Stomach (tissue), 9 donors: ENCODE measurements around the gene RELN. TPM values are rescaled to one million over a fixed set of nuclear protein-coding genes. Genes with fewer than 3 reads are reported as not detected.

Source experiments
- DNase-seq, 2 donors: peaks; one replicate each; pipeline versions ENCODE4 v3.0.0 to v3.0.0-alpha.2; 2013 to 2019
- H3K27ac ChIP-seq, 5 donors: fragments of 200-600 bp in 4 of 5; sonication (generic) in 4 of 5; one replicate each; pipeline ENCODE4 v1.5.1; 2013 to 2019; ENCODE audit warnings: mild to moderate bottlenecking in 1 of 5, moderate library complexity in 1 of 5
- H3K27me3 ChIP-seq, 3 donors: fragments of 200-600 bp; sonication (generic); one replicate each; pipeline ENCODE4 v1.5.1; 2017 to 2019; ENCODE audit warnings: mixed run types in 1 of 3
- H3K36me3 ChIP-seq, 4 donors: fragments of 200-600 bp; sonication (generic); 1 replicate in 3 of 4; 2 replicates in 1 of 4; pipeline ENCODE4 v1.5.1; 2016 to 2019
- H3K4me1 ChIP-seq, 4 donors: fragments of 200-600 bp; sonication (generic); one replicate each; pipeline ENCODE4 v1.5.1; 2016 to 2019
- H3K4me3 ChIP-seq, 4 donors: fragments of 200-600 bp; sonication (generic) in 3 of 4; one replicate each; pipeline ENCODE4 v1.5.1; 2016 to 2019; ENCODE audit warnings: mild to moderate bottlenecking in 1 of 4
- H3K9me3 ChIP-seq, 4 donors: fragments of 200-600 bp; sonication (generic); one replicate each; pipeline ENCODE4 v1.5.1; 2016 to 2019
- CTCF ChIP-seq, 7 experiments: fragments of 450-650 bp in 4 of 7; fragments of 200-600 bp in 3 of 7; sonication (generic) in 3 of 7; IDR thresholded peaks; one replicate each; pipeline ENCODE4 v1.5.1; 2016 to 2019; ENCODE audit warnings: antibody characterized with exemption in 7 of 7, control low read depth in 2 of 7, mild to moderate bottlenecking in 1 of 7
- EP300 ChIP-seq: sonication (generic); formaldehyde crosslinking; IDR thresholded peaks from one replicate; pipeline ENCODE4 v1.6.1; 2017; ENCODE audit warnings: antibody characterized with exemption
- POLR2A ChIP-seq, 4 donors: fragments of 450-650 bp; IDR thresholded peaks; one replicate each; pipeline ENCODE4 v1.6.1; 2016; ENCODE audit warnings: antibody characterized with exemption in 4 of 4, control low read depth in 2 of 4, mild to moderate bottlenecking in 1 of 4, moderate library complexity in 1 of 4
- POLR2AphosphoS5 ChIP-seq, 3 donors: sonication (generic); formaldehyde crosslinking; IDR thresholded peaks; one replicate each; pipeline ENCODE4 v1.6.1; 2016; ENCODE audit warnings: antibody characterized with exemption in 3 of 3
- WGBS, 5 donors: extraction: QIAGEN DNeasy Blood & Tissue Kit in 3 of 5; methylation state at CpG; one replicate each; pipeline versions ENCODE4 v1.1.5 to v1.1.7; 2013 to 2018; 5-methylcytosine and 5-hydroxymethylcytosine counted together
- intact Hi-C: fragments of 100-400 bp; cut with DNase I; formaldehyde crosslinking; loops from one replicate; pipeline ENCODE4 v1.15.1; 2023; ENCODE audit warnings: low total_unique reads
- polyA plus RNA-seq, 3 donors: library from polyadenylated mRNA; stranded (reverse); fragments of 200-250 nt; gene quantifications; one replicate each; pipeline ENCODE4 v1.2.3, GENCODE V29; 2013
- total RNA-seq, 5 donors: library from RNA; depleted of rRNA; stranded (reverse); fragments of >200 nt; gene quantifications; one replicate each; pipeline versions ENCODE4 v1.1.0 to v1.2.3, GENCODE V29; 2014 to 2016
- donor health status: healthy with polysubstance abuse.
- donor health status: Bipolar disorder and iron deficiency.
- donor health status: healthy.

The RELN gene
- total and polyA plus RNA-seq, 8 donors, result 0.19 to 14.3 (median 2.2) TPM

- H3K27ac ChIP-seq, result no peak overlapping the region
- no peaks in the 10 kb centered on the region for H3K36me3 ChIP-seq
- TF ChIP-seq CTCF (IDR thresholded peaks at IDR 0.05) (no peak), POLR2A (IDR thresholded peaks at IDR 0.05) (no peak), EP300 (no peak), POLR2AphosphoS5 (IDR thresholded peaks at IDR 0.05) (no peak)
- H3K27me3 ChIP-seq, result no peaks in the 10 kb centered on the region
- intact Hi-C loops, result no loop called here
- no peaks in the 10 kb centered on the region for H3K9me3 ChIP-seq
- DNase-seq, result no peak
- H3K4me3 ChIP-seq, result no peak overlapping the region
- no peaks in the 10 kb centered on the region for H3K4me1 ChIP-seq
Observed at GRCh38 chr7:103964269-103964668, 25.2 kb downstream of the RELN start.

GRCh38 chr7:103962070-103962469 lies 27.4 kb downstream of the RELN start:
- H3K4me3 ChIP-seq, result no peak overlapping the region
- intact Hi-C loops, result no loop called here
- TF ChIP-seq POLR2AphosphoS5 (IDR thresholded peaks at IDR 0.05) (no peak), POLR2A (IDR thresholded peaks at IDR 0.05) (no peak), EP300 (no peak), CTCF (IDR thresholded peaks at IDR 0.05) (no peak)
- no peak overlapping the region for H3K27ac ChIP-seq
- no peaks in the 10 kb centered on the region for H3K4me1 ChIP-seq
- no peaks in the 10 kb centered on the region for H3K9me3 ChIP-seq
- peaks cover 0 to 3% (median 0%) of the 10 kb centered on the region in 3 donors for H3K27me3 ChIP-seq
- no peaks in the 10 kb centered on the region for H3K36me3 ChIP-seq
- DNase-seq, result no peak
- 61 to 71% (median 64%) methylated on average over 6 of the region's 6 CpGs for WGBS, 5 donors

GRCh38 chr7:103958284-103958818 lies 31.1 kb downstream of the RELN start:
- Histone ChIP-seq H3K36me3 (no peaks in the 10 kb centered on the region), H3K27ac (no peak overlapping the region), H3K9me3 (no peaks in the 10 kb centered on the region), H3K4me1 (no peaks in the 10 kb centered on the region), H3K4me3 (no peak overlapping the region), H3K27me3 (peaks cover 0 to 3% (median 0%) of the 10 kb centered on the region in 3 donors)
- no peak for TF ChIP-seq POLR2AphosphoS5 (IDR thresholded peaks at IDR 0.05)
- TF ChIP-seq POLR2A (IDR thresholded peaks at IDR 0.05), result no peak
- TF ChIP-seq EP300, result no peak
- no peak for TF ChIP-seq CTCF (IDR thresholded peaks at IDR 0.05)
- DNase-seq, result no peak
- intact Hi-C loops, result no loop called here
- WGBS, 5 donors, result 64 to 91% (median 78%) methylated on average over 1 of the region's 1 CpG

GRCh38 chr7:103955985-103956384 lies 33.5 kb downstream of the RELN start:
- 54 to 67% (median 57%) methylated on average over 2 of the region's 2 CpGs for WGBS, 5 donors
- no peak for TF ChIP-seq POLR2AphosphoS5 (IDR thresholded peaks at IDR 0.05)
- TF ChIP-seq EP300, result no peak
- TF ChIP-seq POLR2A (IDR thresholded peaks at IDR 0.05), result no peak
- TF ChIP-seq CTCF (IDR thresholded peaks at IDR 0.05), result no peak
- Histone ChIP-seq H3K9me3 (no peaks in the 10 kb centered on the region), H3K4me3 (no peak overlapping the region), H3K4me1 (no peaks in the 10 kb centered on the region), H3K36me3 (no peaks in the 10 kb centered on the region), H3K27me3 (peaks cover 0 to 3% (median 0%) of the 10 kb centered on the region in 3 donors), H3K27ac (no peak overlapping the region)
- intact Hi-C loops, result no loop called here
- no peak for DNase-seq
